GM12873 (cell line): ENCODE results near the gene RAMAC.

ENCODE experiments used
- CTCF ChIP-seq: IDR thresholded peaks from 2 replicates; pipeline ENCODE4 v1.5.1; 2012; ENCODE audit warnings: low read depth, mild to moderate bottlenecking, moderate library complexity, low read length, control low read depth; ENCODE audit not compliant: insufficient read depth; ENCODE audit errors: missing control alignments

RAMAC gene

GRCh38 chr15:82969353-82969752 lies 16.7 kb upstream of the RAMAC start:
- no peak for TF ChIP-seq CTCF

- no peak for TF ChIP-seq CTCF
Observed at GRCh38 chr15:82970078-82970686, 15.8 kb upstream of the RAMAC start.

GRCh38 chr15:82970696-82971095 lies 15.3 kb upstream of the RAMAC start:
- no peak for TF ChIP-seq CTCF

GRCh38 chr15:82971218-82971984 lies 14.6 kb upstream of the RAMAC start:
- no peak for TF ChIP-seq CTCF

- no peak for TF ChIP-seq CTCF
Observed at GRCh38 chr15:82972990-82973389, 13.0 kb upstream of the RAMAC start.

GRCh38 chr15:82977076-82977475 lies 8.9 kb upstream of the RAMAC start:
- TF ChIP-seq CTCF, result no peak

- TF ChIP-seq CTCF, result no peak
Observed at GRCh38 chr15:82978438-82978837, 7.6 kb upstream of the RAMAC start.
